GM12801 (cell line): ENCODE measurements around the gene SELENOV.

Experiments used
- TF ChIP-seq, protein P1 (sequence below): IDR thresholded peaks from one replicate; pipeline ENCODE4 v1.5.1; 2011; ENCODE audit warnings: control low read depth; ENCODE audit not compliant: insufficient read length; ENCODE audit errors: extremely low read depth

SELENOV gene

GRCh38 chr19:39517432-39517831, 2.5 kb downstream of the SELENOV start:
- TF ChIP-seq, protein P1, sequence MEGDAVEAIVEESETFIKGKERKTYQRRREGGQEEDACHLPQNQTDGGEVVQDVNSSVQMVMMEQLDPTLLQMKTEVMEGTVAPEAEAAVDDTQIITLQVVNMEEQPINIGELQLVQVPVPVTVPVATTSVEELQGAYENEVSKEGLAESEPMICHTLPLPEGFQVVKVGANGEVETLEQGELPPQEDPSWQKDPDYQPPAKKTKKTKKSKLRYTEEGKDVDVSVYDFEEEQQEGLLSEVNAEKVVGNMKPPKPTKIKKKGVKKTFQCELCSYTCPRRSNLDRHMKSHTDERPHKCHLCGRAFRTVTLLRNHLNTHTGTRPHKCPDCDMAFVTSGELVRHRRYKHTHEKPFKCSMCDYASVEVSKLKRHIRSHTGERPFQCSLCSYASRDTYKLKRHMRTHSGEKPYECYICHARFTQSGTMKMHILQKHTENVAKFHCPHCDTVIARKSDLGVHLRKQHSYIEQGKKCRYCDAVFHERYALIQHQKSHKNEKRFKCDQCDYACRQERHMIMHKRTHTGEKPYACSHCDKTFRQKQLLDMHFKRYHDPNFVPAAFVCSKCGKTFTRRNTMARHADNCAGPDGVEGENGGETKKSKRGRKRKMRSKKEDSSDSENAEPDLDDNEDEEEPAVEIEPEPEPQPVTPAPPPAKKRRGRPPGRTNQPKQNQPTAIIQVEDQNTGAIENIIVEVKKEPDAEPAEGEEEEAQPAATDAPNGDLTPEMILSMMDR: no peak

DNA sequence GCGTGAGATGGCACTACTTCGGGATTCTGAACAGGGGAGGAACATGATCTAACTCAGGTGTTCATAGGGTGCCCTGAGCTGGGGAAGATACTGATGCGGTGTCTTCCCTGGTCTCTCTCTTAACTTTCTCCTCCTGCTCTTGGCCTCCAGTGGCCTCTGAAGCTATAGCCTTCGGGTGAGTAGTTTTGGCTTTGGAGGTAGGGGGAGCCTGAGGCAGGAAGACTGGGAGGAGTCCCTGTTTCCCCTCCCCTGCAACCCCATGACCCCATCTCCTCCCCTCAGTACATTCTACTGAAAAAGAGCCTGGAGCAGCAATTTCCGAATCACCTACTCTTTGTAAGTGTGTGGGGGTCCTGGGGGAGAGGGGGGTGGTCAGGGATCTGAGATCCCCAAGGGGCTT, 3.5 kb downstream of the SELENOV start:
- TF ChIP-seq, protein P1: no peak

- TF ChIP-seq, protein P1: no peak
Observed at GRCh38 chr19:39518975-39519374, 4.0 kb downstream of the SELENOV start.

DNA sequence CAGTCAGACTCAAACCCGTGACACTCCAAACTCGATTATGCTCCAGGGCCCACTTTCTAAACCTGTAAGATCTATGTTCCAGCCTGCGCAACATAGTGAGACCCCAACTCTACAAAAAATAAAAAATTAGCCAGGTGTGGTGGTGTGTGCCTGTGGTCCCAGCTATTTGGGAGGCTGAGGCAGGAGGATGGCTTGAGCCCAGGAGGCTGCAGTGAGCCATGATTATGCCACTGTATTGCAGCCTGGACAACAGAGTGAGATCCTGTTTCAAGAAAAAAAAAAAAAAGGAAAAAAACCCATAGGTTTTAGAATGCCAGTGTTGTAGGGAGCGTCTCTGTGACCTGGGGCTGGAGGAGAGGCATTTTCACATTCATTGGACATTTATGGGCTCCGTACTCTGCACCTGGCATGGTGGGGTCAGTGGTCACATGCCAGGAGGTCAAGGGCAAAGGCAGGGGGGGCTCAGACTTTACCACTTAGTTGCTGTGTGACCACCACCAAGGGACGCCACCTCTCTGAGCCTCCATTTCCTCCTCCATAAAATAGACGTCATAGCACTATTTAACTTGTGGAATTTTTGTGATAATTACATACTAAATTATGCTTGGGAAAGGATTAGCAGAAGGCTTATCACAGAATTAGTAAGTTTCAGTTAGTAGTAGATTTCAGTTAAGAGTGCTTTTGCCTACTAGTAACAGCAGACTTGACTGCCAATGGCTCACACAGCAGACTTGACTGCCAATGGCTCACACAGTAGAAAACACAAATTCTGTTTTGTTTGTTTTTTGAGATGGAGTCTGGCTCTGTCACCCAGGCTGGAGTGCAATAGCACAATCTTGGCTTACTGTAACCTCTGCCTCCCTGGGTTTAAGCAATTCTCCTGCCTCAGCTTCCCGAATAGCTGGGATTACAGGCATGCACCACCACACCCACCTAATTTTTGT, 5.9 kb downstream of the SELENOV start:
- TF ChIP-seq, protein P1: no peak

GRCh38 chr19:39524495-39524894, 9.6 kb downstream of the SELENOV start:
- TF ChIP-seq, protein P1: no peak

- TF ChIP-seq, protein P1: no peak
Observed at GRCh38 chr19:39525205-39525604, 10.3 kb downstream of the SELENOV start.

DNA sequence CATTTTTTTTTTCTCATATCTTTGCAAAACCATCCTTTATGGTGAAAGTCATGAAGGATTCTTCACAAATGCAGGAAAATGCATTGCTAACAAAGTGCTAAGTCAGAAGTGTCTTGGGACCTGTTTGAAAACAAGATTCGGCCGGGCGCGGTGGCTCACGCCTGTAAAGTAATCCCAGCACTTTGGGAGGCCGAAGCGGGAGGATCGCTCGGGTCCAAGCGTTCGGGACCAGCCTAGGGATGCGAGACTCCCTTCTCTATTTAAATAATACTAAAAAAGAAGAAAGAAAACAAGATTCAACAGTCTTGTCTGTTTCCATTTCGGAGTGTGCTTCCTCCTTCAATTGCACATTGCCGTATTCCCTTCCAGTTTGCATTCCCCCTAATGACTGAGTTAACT, 16.9 kb downstream of the SELENOV start:
- TF ChIP-seq, protein P1: no peak
